ENCODE measurements around the gene ZNF557. TPM values are rescaled to one million over a fixed set of nuclear protein-coding genes. Genes with fewer than 3 reads are reported as not detected.

ZNF557 gene
- total RNA-seq, 1 experiment from 2014 or later, result 7.8 TPM

- no TSS peak for BruUV-seq (replicated peaks)
- H3K27me3 ChIP-seq (ENCODE audit: insufficient read depth, low read length), result no peaks in the 10 kb centered on the region
- H3K9me2 ChIP-seq (ENCODE audit: insufficient read depth), result no peaks in the 10 kb centered on the region
- H3K27ac ChIP-seq (ENCODE audit: low read depth, low read length), result no peak overlapping the region
- no peak overlapping the region for H3K4me2 ChIP-seq (ENCODE audit: low read length)
- ChIA-PET POLR2A (no interaction called here), RAD21 (ENCODE audit: low non-redundant PET in 1 of 2, low total read pairs in 2 of 2, uncharacterized antibody in 2 of 2, unreplicated experiment in 2 of 2) (no interaction called here), CTCF (no interaction called here)
- H3K4me1 ChIP-seq (ENCODE audit: control insufficient read depth in 1 of 2, insufficient read depth in 2 of 2, low read length in 2 of 2), result no peaks in the 10 kb centered on the region
- no peaks in the 10 kb centered on the region for H3K9me3 ChIP-seq (ENCODE audit: control insufficient read depth in 1 of 2, insufficient read depth in 1 of 2, low read depth in 1 of 2, low read length in 2 of 2)
- intact Hi-C loops (cut with micrococcal nuclease), result no loop called here
- DNase-seq (ENCODE audit: low read depth, low spot score) (no peak), ATAC-seq (no peak)
- no peaks in the 10 kb centered on the region for H4K20me1 ChIP-seq (ENCODE audit: insufficient read depth)
- 0 out of 4 replicates have a peak, but pooled peaks cover 0 to 2% of the 10 kb centered on the region in 2 experiments for H3K36me3 ChIP-seq (ENCODE audit: control insufficient read depth in 1 of 2, insufficient read depth in 2 of 2, low read length in 2 of 2)
- no peak overlapping the region for H3K4me3 ChIP-seq (replicated peaks in 1 of 2; ENCODE audit: low read depth in 1 of 2, low read length in 2 of 2)
- H3K79me2 ChIP-seq (ENCODE audit: insufficient read depth, low read length), result no peaks in the 10 kb centered on the region
- H3K9ac ChIP-seq (ENCODE audit: low read length), result no peak overlapping the region
- no peak overlapping the region for H2AFZ ChIP-seq (ENCODE audit: low read depth, low read length, poor library complexity, severe bottlenecking)
- TF ChIP-seq POLR2AphosphoS5 (IDR thresholded peaks at IDR 0.05; ENCODE audit: low read depth, low read length), result no peak
- no peak for TF ChIP-seq ZNF274 (IDR thresholded peaks at IDR 0.05; ENCODE audit: low read depth, low read length)
- TF ChIP-seq CBX3 (IDR thresholded peaks at IDR 0.05; ENCODE audit: low read depth), result no peak
- TF ChIP-seq FOSL1 (IDR thresholded peaks at IDR 0.05; ENCODE audit: low read depth), result no peak
Measured at GRCh38 chr19:7115721-7116120, 46.2 kb downstream of the ZNF557 start.

- Histone ChIP-seq H3K4me1 (ENCODE audit: control insufficient read depth in 1 of 2, insufficient read depth in 2 of 2, low read length in 2 of 2) (no peaks in the 10 kb centered on the region), H3K79me2 (ENCODE audit: insufficient read depth, low read length) (no peaks in the 10 kb centered on the region), H4K20me1 (ENCODE audit: insufficient read depth) (no peaks in the 10 kb centered on the region), H2AFZ (ENCODE audit: low read depth, low read length, poor library complexity, severe bottlenecking) (no peak overlapping the region), H3K27ac (ENCODE audit: low read depth, low read length) (no peak overlapping the region), H3K4me3 (replicated peaks in 1 of 2; ENCODE audit: low read depth in 1 of 2, low read length in 2 of 2) (no peak overlapping the region), H3K9me2 (ENCODE audit: insufficient read depth) (no peaks in the 10 kb centered on the region), H3K36me3 (ENCODE audit: control insufficient read depth in 1 of 2, insufficient read depth in 2 of 2, low read length in 2 of 2) (0 out of 4 replicates have a peak, but pooled peaks cover 0 to 2% of the 10 kb centered on the region in 2 experiments), H3K9ac (ENCODE audit: low read length) (no peak overlapping the region), H3K27me3 (ENCODE audit: insufficient read depth, low read length) (no peaks in the 10 kb centered on the region), H3K9me3 (ENCODE audit: control insufficient read depth in 1 of 2, insufficient read depth in 1 of 2, low read depth in 1 of 2, low read length in 2 of 2) (no peaks in the 10 kb centered on the region), H3K4me2 (ENCODE audit: low read length) (no peak overlapping the region)
- no peak for TF ChIP-seq EZH2phosphoT487 (IDR thresholded peaks at IDR 0.05; ENCODE audit: borderline replicate concordance)
- TF ChIP-seq FOSL1 (IDR thresholded peaks at IDR 0.05; ENCODE audit: low read depth), result no peak
- no peak for TF ChIP-seq RAD21 (IDR thresholded peaks at IDR 0.05; ENCODE audit: low read depth)
- ChIA-PET POLR2A (no interaction called here), CTCF (no interaction called here), RAD21 (ENCODE audit: low non-redundant PET in 1 of 2, low total read pairs in 2 of 2, uncharacterized antibody in 2 of 2, unreplicated experiment in 2 of 2) (no interaction called here)
- no TSS peak for BruUV-seq (replicated peaks)
- intact Hi-C loops (cut with micrococcal nuclease), result no loop called here
- ATAC-seq (no peak), DNase-seq (ENCODE audit: low read depth, low spot score) (no peak)
Measured at GRCh38 chr19:7117248-7117647, 47.7 kb downstream of the ZNF557 start.
